K562 (cell line): ENCODE results near the gene DOCK3. TPM values are rescaled to one million over a fixed set of nuclear protein-coding genes. Genes with fewer than 3 reads are reported as not detected.

Source experiments
- ATAC-seq: fragments of 200-7000 bp; cut with Tn5 transposase; 3 replicates; pipeline ENCODE4 v1.9.1; 2020; ENCODE audit warnings: moderate library complexity
- BruUV-seq: library from RNA; stranded (reverse); fragments of 400-500 nt; replicated peaks from 2 replicates; lab custom pipeline; 2021; lab: Mats Ljungman, UMichigan
- CTCF ChIA-PET: fragments of 300-600 bp; formaldehyde crosslinking; extraction: SDS; loops from one replicate; lab custom pipeline; 2021; ENCODE audit warnings: low intra/inter-chr PET ratio; lab: Yijun Ruan, JAX
- POLR2A ChIA-PET: fragments of 300-600, 350-650 bp; sonication (Branson Sonifier 250); formaldehyde crosslinking; extraction: SDS; loops from one replicate; lab custom pipeline; 2021; ENCODE audit warnings: antibody characterized with exemption, inconsistent platforms; lab: Yijun Ruan, JAX
- DNase-seq, 4 experiments: peaks; one replicate each; pipeline versions ENCODE4 v3.0.0 to v3.0.0-alpha.2; 2011 to 2018; ENCODE audit warnings: low spot score in 3 of 4, mixed read lengths in 3 of 4; ENCODE audit errors: extremely low read depth in 1 of 4
- FAIRE-seq: peaks from 2 replicates; lab custom pipeline; 2011; peaks lifted over from hg19 to GRCh38; lab: Jason Lieb, UNC
- H2AFZ ChIP-seq: 2 replicates; pipeline ENCODE4 v1.6.0; 2011; ENCODE audit warnings: low read depth, low read length, control low read depth, inconsistent platforms
- H3K27ac ChIP-seq: fragments of 200-600 bp; 3 replicates; pipeline ENCODE4 v1.8.0; 2011; ENCODE audit warnings: low read depth, mild to moderate bottlenecking, control low read depth, inconsistent platforms, low read length, moderate library complexity, mixed read lengths; ENCODE audit errors: extremely low read depth
- H3K27me3 ChIP-seq, 2 experiments: fragments of 300-600 bp in 1 of 2; 2 replicates in 1 of 2; 3 replicates in 1 of 2; pipeline versions ENCODE4 v1.6.0 to v1.8.0; 2011; ENCODE audit warnings: inconsistent platforms in 2 of 2, low read length in 2 of 2, mild to moderate bottlenecking in 1 of 2, mixed read lengths in 1 of 2, moderate library complexity in 1 of 2; ENCODE audit not compliant: control insufficient read depth in 2 of 2, insufficient read depth in 2 of 2
- H3K36me3 ChIP-seq: fragments of 300-600 bp; 3 replicates; pipeline ENCODE4 v1.8.0; 2011; ENCODE audit warnings: mild to moderate bottlenecking, low read length, inconsistent platforms; ENCODE audit not compliant: control insufficient read depth, insufficient read depth
- H3K4me1 ChIP-seq, 2 experiments: fragments of 200-600 bp in 1 of 2; replicated peaks in 1 of 2; 2 replicates in 1 of 2; 3 replicates in 1 of 2; pipeline versions ENCODE4 v1.5.1 to v1.8.0; 2011; ENCODE audit warnings: inconsistent platforms in 2 of 2, low read length in 2 of 2, mild to moderate bottlenecking in 1 of 2, mixed read lengths in 1 of 2, moderate library complexity in 1 of 2; ENCODE audit not compliant: control insufficient read depth in 2 of 2, insufficient read depth in 2 of 2
- H3K4me2 ChIP-seq: 2 replicates; pipeline ENCODE4 v1.6.1; 2011; ENCODE audit warnings: low read length, control low read depth, inconsistent platforms, mixed read lengths; ENCODE audit not compliant: insufficient read depth
- H3K4me3 ChIP-seq: fragments of 200-600 bp; sonication (generic), shearing (Covaris generic); 2 replicates; pipeline ENCODE4 v1.5.1; 2016; ENCODE audit warnings: control low read depth, inconsistent platforms
- H3K79me2 ChIP-seq: fragments of 200-600 bp; 3 replicates; pipeline ENCODE4 v1.8.0; 2011; ENCODE audit warnings: low read length, inconsistent platforms; ENCODE audit not compliant: control insufficient read depth, insufficient read depth
- H3K9ac ChIP-seq, 2 experiments: 2 replicates each; pipeline versions ENCODE4 v1.6.0 to v1.6.1; 2011; ENCODE audit warnings: low read depth in 2 of 2, low read length in 2 of 2, control low read depth in 1 of 2, inconsistent platforms in 1 of 2, mild to moderate bottlenecking in 1 of 2, mixed read lengths in 1 of 2; ENCODE audit not compliant: insufficient read depth in 1 of 2
- H3K9me1 ChIP-seq: one replicate; pipeline ENCODE4 v1.6.0; 2011; ENCODE audit warnings: inconsistent platforms, mild to moderate bottlenecking, low read length, moderate library complexity; ENCODE audit not compliant: control insufficient read depth, insufficient read depth
- H3K9me3 ChIP-seq: replicated peaks from 2 replicates; pipeline ENCODE4 v1.5.1; 2011; ENCODE audit warnings: low read depth, low read length, inconsistent platforms; ENCODE audit not compliant: control insufficient read depth, insufficient read depth
- H4K20me1 ChIP-seq: replicated peaks from 2 replicates; pipeline ENCODE4 v1.6.1; 2011; ENCODE audit warnings: low read length, inconsistent platforms, mixed read lengths; ENCODE audit not compliant: control insufficient read depth, insufficient read depth
- BHLHE40 ChIP-seq: IDR thresholded peaks from 2 replicates; pipeline ENCODE4 v1.6.1; 2011; ENCODE audit warnings: low read length, improper control_type of control experiment
- CBX2 ChIP-seq: fragments of 200-600 bp; sonication (generic); IDR thresholded peaks from one replicate; pipeline ENCODE4 v1.6.1; 2012; ENCODE audit warnings: mild to moderate bottlenecking, low read length, inconsistent platforms; ENCODE audit not compliant: insufficient read depth, poor library complexity, severe bottlenecking
- EZH2 ChIP-seq: IDR thresholded peaks from 2 replicates; pipeline ENCODE4 v1.6.1; 2012; ENCODE audit warnings: low read depth, mild to moderate bottlenecking, inconsistent platforms, low read length, borderline replicate concordance
- GATA2 ChIP-seq: sonication (generic); formaldehyde crosslinking; IDR thresholded peaks from 2 replicates; pipeline ENCODE4 v1.4.0; 2020; ENCODE audit warnings: mild to moderate bottlenecking, missing genetic modification reagents
- GTF2F1 ChIP-seq: IDR thresholded peaks from 2 replicates; pipeline ENCODE4 v1.6.1; 2011; ENCODE audit warnings: low read depth, low read length, improper control_type of control experiment
- HBP1 ChIP-seq: fragments of 450-650 bp; formaldehyde crosslinking; IDR thresholded peaks from 2 replicates; pipeline ENCODE4 v1.4.0; 2022; ENCODE audit warnings: missing genetic modification characterization
- JUND ChIP-seq, 2 experiments: IDR thresholded peaks; 2 replicates in 1 of 2; 3 replicates in 1 of 2; pipeline ENCODE4 v1.6.1; 2011; ENCODE audit warnings: borderline replicate concordance in 2 of 2, low read depth in 2 of 2, low read length in 2 of 2, improper control_type of control experiment in 1 of 2, missing biosample characterization in 1 of 2, missing genetic modification characterization in 1 of 2, missing genetic modification reagents in 1 of 2
- MAFF ChIP-seq: IDR thresholded peaks from 2 replicates; pipeline ENCODE4 v1.6.1; 2012; ENCODE audit warnings: low read length, improper control_type of control experiment
- PML ChIP-seq: IDR thresholded peaks from 2 replicates; pipeline ENCODE4 v1.6.1; 2012; ENCODE audit warnings: low read length, inconsistent platforms
- PPARD ChIP-seq: fragments of 250-450 bp; sonication (Bioruptor Pico); IDR thresholded peaks from 2 replicates; pipeline ENCODE4 v1.8.0; 2022; ENCODE audit warnings: inconsistent platforms, mild to moderate bottlenecking, moderate library complexity
- SRSF7 ChIP-seq: fragments of 200-400 bp; formaldehyde crosslinking; optimal IDR thresholded peaks from 2 replicates; pipeline ENCODE3; 2017; ENCODE audit warnings: mild to moderate bottlenecking, low read depth, low read length
- TAF1 ChIP-seq: IDR thresholded peaks from 2 replicates; pipeline ENCODE4 v1.6.1; 2011; ENCODE audit warnings: mild to moderate bottlenecking, low read length, moderate library complexity; ENCODE audit not compliant: insufficient read depth, control insufficient read depth, severe bottlenecking; ENCODE audit errors: extremely low read depth
- TARDBP ChIP-seq: fragments of 450-650 bp; IDR thresholded peaks from 2 replicates; pipeline ENCODE4 v1.6.1; 2016
- ZNF23 ChIP-seq: fragments of 250-450 bp; sonication (Bioruptor Pico); IDR thresholded peaks from 2 replicates; pipeline ENCODE4 v1.4.0; 2020; ENCODE audit warnings: mild to moderate bottlenecking
- ZNF512 ChIP-seq: IDR thresholded peaks from 2 replicates; pipeline ENCODE4 v1.6.1; 2016; ENCODE audit warnings: missing genetic modification characterization, missing compliant biosample characterization
- WGBS: fragments of 100-300 bp; shearing (Covaris generic); methylation state at CpG from one replicate; pipeline ENCODE4 v1.1.6; 2016; ENCODE audit warnings: low coverage, mixed read lengths; ENCODE audit not compliant: insufficient coverage; ENCODE audit errors: missing lambda C conversion rate; 5-methylcytosine and 5-hydroxymethylcytosine counted together
- in situ Hi-C: fragments of 300-500 bp; cut with MboI; formaldehyde crosslinking; loops from 4 replicates; pipeline ENCODE4 v1.15.0; 2018; ENCODE audit warnings: inconsistent platforms, mixed read lengths
- intact Hi-C: fragments of 100-400 bp; cut with micrococcal nuclease; formaldehyde crosslinking; loops from 2 replicates; pipeline ENCODE4 v1.14.2; 2022
- polyA plus RNA-seq, 8 experiments: library from polyadenylated mRNA; depleted of rRNA in 4 of 8; stranded (reverse) in 5 of 8; unstranded in 3 of 8; fragments of >200 nt; fragmentation: Nextera tagmentation in 2 of 8; fragmentation: Illumina TruSeq in 1 of 8; extraction: Ambion mirVana in 2 of 8; extraction: Trizol in 1 of 8; gene quantifications; 2 replicates each; pipeline versions ENCODE4 v1.2.1 to v1.2.3, GENCODE V29; 2011 to 2014; ENCODE audit warnings: inconsistent platforms in 1 of 8, missing spikeins in 1 of 8
- total RNA-seq, 7 experiments: library from RNA; depleted of rRNA in 6 of 7; stranded (reverse); fragments of >200 nt in 6 of 7; fragmentation: Illumina TruSeq in 2 of 7; extraction: Trizol in 2 of 7; gene quantifications; 2 replicates each; pipeline versions ENCODE4 v1.2.1 to v1.2.3, GENCODE V29; 2011 to 2021; ENCODE audit warnings: low replicate concordance in 1 of 7
- TF ChIP-seq, protein P1 (sequence below): IDR thresholded peaks from 3 replicates; pipeline ENCODE4 v1.6.1; 2011; ENCODE audit warnings: borderline replicate concordance, mild to moderate bottlenecking; ENCODE audit not compliant: insufficient read length, insufficient read depth
- TF ChIP-seq, protein P2 (sequence below): sonication (generic); formaldehyde crosslinking; IDR thresholded peaks from 2 replicates; pipeline ENCODE4 v1.8.1; 2023; ENCODE audit warnings: mild to moderate bottlenecking, missing genetic modification reagents

The DOCK3 gene
- total and polyA plus RNA-seq, 9 of the 15 experiments (the other 6 are each of a cell fraction or from before 2014, with no cell fraction given): under 0.01 to 0.03 (median 0.01) TPM; not detected in 4

- FAIRE-seq (no peak), ATAC-seq (no peak), DNase-seq (no peak)
- BruUV-seq: no TSS peak
- no peaks in the 10 kb centered on the region for H3K27me3 ChIP-seq
- no peak overlapping the region for H3K4me2 ChIP-seq
- intact Hi-C loops (no loop called here), in situ Hi-C loops (no loop called here)
- no peaks in the 10 kb centered on the region for H3K9me1 ChIP-seq
- no peaks in the 10 kb centered on the region for H4K20me1 ChIP-seq
- H3K9ac ChIP-seq: no peak overlapping the region
- H3K79me2 ChIP-seq: no peaks in the 10 kb centered on the region
- 1% methylated on average over 5 of the region's 5 CpGs for WGBS
- no peak overlapping the region for H3K27ac ChIP-seq
- no peaks in the 10 kb centered on the region for H3K9me3 ChIP-seq
- H2AFZ ChIP-seq: no peak overlapping the region
- no peaks in the 10 kb centered on the region for H3K36me3 ChIP-seq
- CTCF ChIA-PET: no interaction called here
- no peaks in the 10 kb centered on the region for H3K4me1 ChIP-seq
- H3K4me3 ChIP-seq: no peak overlapping the region
- POLR2A ChIA-PET: no interaction called here
- TF ChIP-seq JUND (IDR thresholded peaks at IDR 0.05; ENCODE audit: borderline replicate concordance, low read depth, low read length) (no peak), JUND (tag; IDR thresholded peaks at IDR 0.05; ENCODE audit: borderline replicate concordance, low read depth, low read length) (no peak), EZH2 (no peak), MAFF (no peak), PPARD (CRISPR knock-in tag) (no peak), ZNF23 (no peak), PML (no peak), GTF2F1 (no peak), TARDBP (no peak), GATA2 (CRISPR knock-in tag) (no peak), SRSF7 (no peak), TAF1 (no peak), BHLHE40 (no peak), CBX2 (no peak), ZNF512 (tag) (no peak), HBP1 (CRISPR knock-in tag) (no peak)
- TF ChIP-seq, protein P1, sequence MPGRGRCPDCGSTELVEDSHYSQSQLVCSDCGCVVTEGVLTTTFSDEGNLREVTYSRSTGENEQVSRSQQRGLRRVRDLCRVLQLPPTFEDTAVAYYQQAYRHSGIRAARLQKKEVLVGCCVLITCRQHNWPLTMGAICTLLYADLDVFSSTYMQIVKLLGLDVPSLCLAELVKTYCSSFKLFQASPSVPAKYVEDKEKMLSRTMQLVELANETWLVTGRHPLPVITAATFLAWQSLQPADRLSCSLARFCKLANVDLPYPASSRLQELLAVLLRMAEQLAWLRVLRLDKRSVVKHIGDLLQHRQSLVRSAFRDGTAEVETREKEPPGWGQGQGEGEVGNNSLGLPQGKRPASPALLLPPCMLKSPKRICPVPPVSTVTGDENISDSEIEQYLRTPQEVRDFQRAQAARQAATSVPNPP: no peak
- TF ChIP-seq, protein P2, sequence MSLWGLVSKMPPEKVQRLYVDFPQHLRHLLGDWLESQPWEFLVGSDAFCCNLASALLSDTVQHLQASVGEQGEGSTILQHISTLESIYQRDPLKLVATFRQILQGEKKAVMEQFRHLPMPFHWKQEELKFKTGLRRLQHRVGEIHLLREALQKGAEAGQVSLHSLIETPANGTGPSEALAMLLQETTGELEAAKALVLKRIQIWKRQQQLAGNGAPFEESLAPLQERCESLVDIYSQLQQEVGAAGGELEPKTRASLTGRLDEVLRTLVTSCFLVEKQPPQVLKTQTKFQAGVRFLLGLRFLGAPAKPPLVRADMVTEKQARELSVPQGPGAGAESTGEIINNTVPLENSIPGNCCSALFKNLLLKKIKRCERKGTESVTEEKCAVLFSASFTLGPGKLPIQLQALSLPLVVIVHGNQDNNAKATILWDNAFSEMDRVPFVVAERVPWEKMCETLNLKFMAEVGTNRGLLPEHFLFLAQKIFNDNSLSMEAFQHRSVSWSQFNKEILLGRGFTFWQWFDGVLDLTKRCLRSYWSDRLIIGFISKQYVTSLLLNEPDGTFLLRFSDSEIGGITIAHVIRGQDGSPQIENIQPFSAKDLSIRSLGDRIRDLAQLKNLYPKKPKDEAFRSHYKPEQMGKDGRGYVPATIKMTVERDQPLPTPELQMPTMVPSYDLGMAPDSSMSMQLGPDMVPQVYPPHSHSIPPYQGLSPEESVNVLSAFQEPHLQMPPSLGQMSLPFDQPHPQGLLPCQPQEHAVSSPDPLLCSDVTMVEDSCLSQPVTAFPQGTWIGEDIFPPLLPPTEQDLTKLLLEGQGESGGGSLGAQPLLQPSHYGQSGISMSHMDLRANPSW (CRISPR knock-in tag): no peak
Measured at GRCh38 chr3:50759015-50759414, 84.3 kb downstream of the DOCK3 start.
